HFFc6 (cell line): ENCODE data around the gene GPC6. TPM values are rescaled to one million over a fixed set of nuclear protein-coding genes. Genes with fewer than 3 reads are reported as not detected.
A peak's percentile ranks its signal among the peaks of the same experiment; 100 is the strongest.

Experiments used
- DNase-seq: peaks from one replicate; pipeline ENCODE4 v3.0.0-alpha.2; 2018
- H3K27ac Mint-ChIP-seq: 2 replicates; pipeline ENCODE4 v1.8.0; 2020; ENCODE audit warnings: mild to moderate bottlenecking, mixed read lengths
- H3K27me3 Mint-ChIP-seq: 2 replicates; pipeline ENCODE4 v1.8.0; 2021; ENCODE audit warnings: mild to moderate bottlenecking, moderate library complexity, mixed read lengths; ENCODE audit not compliant: insufficient read depth
- H3K36me3 Mint-ChIP-seq: 2 replicates; pipeline ENCODE4 v1.8.0; 2021; ENCODE audit warnings: low read depth, mixed read lengths
- H3K4me1 Mint-ChIP-seq: 2 replicates; pipeline ENCODE4 v1.8.0; 2020; ENCODE audit warnings: low read depth, mixed read lengths
- H3K4me3 Mint-ChIP-seq: 2 replicates; pipeline ENCODE4 v1.8.0; 2020; ENCODE audit warnings: mild to moderate bottlenecking, moderate library complexity, mixed read lengths
- H3K9me3 Mint-ChIP-seq: 2 replicates; pipeline ENCODE4 v1.8.0; 2020; ENCODE audit warnings: mild to moderate bottlenecking, mixed read lengths
- total RNA-seq, 6 experiments: library from RNA; stranded (reverse); fragmentation: NEBNext Ultra II Directional; extraction: Animal tissue kit (Norgen Biotek cat#: 25700); gene quantifications; 2 replicates in 1 of 6; 3 replicates in 5 of 6; pipeline ENCODE4 v1.2.3, GENCODE V29; 2021
- TF ChIP-seq, protein P1 (sequence below): fragments of 200-600 bp; sonication (generic); IDR thresholded peaks from 2 replicates; pipeline ENCODE4 v1.5.0; 2021; ENCODE audit warnings: antibody characterized with exemption, mild to moderate bottlenecking

GPC6 gene
- total RNA-seq, 6 experiments from 2014 or later, result 3.0 to 5.3 (median 4.4) TPM

DNA sequence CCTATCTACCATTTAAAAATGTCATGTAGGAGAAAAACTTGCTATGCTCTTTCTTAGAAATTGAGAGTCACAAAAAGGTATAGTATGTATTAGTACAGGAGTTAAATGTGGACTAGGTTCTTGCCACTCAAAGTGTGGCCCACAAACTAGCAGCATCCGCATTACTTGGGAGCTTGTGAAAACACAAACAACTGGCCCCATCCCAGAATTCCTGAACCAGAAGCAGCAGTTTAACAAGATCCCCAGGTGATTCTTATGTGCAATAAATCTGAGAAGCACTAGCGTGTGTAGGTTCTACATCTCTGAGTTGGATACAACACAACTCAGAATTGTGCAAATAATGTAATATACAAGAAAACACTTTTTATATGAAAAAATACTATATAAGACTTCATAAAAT lies 927.0 kb downstream of the GPC6 start:
- no peaks in the 10 kb centered on the region for H3K36me3 Mint-ChIP-seq
- DNase-seq, result no peak
- no peak overlapping the region for H3K27ac Mint-ChIP-seq

DNA sequence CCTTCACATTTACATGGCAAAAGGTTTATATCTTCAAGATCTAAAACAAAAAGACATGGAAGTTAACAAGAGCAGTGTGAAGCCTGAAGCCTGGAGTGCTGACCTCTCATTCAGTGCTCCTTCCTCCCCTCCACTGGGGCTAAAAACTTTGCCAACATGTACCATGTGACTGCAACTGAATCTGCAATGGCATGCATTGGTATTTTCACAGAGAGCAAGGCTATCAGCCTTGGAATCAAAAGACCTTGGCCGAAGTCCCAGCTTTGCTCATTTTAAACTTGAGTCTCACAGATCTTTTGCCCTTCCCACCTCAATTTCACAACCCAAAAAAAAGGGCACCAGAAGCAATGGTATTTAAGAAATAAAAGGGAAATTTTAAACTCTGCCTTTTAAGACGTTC lies 927.8 kb downstream of the GPC6 start:
- H3K27ac Mint-ChIP-seq, result no peak overlapping the region
- H3K9me3 Mint-ChIP-seq, result no peaks in the 10 kb centered on the region
- no peaks in the 10 kb centered on the region for H3K36me3 Mint-ChIP-seq
- H3K4me3 Mint-ChIP-seq, result no peak overlapping the region
- H3K4me1 Mint-ChIP-seq, result peaks cover 11% of the 10 kb centered on the region
- H3K27me3 Mint-ChIP-seq, result peaks cover 3% of the 10 kb centered on the region
- TF ChIP-seq, protein P1, sequence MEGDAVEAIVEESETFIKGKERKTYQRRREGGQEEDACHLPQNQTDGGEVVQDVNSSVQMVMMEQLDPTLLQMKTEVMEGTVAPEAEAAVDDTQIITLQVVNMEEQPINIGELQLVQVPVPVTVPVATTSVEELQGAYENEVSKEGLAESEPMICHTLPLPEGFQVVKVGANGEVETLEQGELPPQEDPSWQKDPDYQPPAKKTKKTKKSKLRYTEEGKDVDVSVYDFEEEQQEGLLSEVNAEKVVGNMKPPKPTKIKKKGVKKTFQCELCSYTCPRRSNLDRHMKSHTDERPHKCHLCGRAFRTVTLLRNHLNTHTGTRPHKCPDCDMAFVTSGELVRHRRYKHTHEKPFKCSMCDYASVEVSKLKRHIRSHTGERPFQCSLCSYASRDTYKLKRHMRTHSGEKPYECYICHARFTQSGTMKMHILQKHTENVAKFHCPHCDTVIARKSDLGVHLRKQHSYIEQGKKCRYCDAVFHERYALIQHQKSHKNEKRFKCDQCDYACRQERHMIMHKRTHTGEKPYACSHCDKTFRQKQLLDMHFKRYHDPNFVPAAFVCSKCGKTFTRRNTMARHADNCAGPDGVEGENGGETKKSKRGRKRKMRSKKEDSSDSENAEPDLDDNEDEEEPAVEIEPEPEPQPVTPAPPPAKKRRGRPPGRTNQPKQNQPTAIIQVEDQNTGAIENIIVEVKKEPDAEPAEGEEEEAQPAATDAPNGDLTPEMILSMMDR, result no peak
- DNase-seq, result peak; percentile 52

More for the DNA sequence above, 927.0 kb downstream of the GPC6 start:
- Mint-ChIP-seq H3K4me1 (peaks cover 11% of the 10 kb centered on the region), H3K4me3 (no peak overlapping the region), H3K9me3 (no peaks in the 10 kb centered on the region), H3K27me3 (peaks cover 3% of the 10 kb centered on the region)
- TF ChIP-seq, protein P1, result no peak

GRCh38 chr13:94157705-94158218 lies 931.2 kb downstream of the GPC6 start:
- H3K36me3 Mint-ChIP-seq, result peaks cover 4% of the 10 kb centered on the region; the same call in 1 of the 2 replicates
- DNase-seq, result no peak
- no peak overlapping the region for H3K4me3 Mint-ChIP-seq
- peaks cover 11% of the 10 kb centered on the region for H3K4me1 Mint-ChIP-seq
- peaks cover 3% of the 10 kb centered on the region for H3K27me3 Mint-ChIP-seq
- H3K9me3 Mint-ChIP-seq, result no peaks in the 10 kb centered on the region
- TF ChIP-seq, protein P1, result no peak
- H3K27ac Mint-ChIP-seq, result no peak overlapping the region

DNA sequence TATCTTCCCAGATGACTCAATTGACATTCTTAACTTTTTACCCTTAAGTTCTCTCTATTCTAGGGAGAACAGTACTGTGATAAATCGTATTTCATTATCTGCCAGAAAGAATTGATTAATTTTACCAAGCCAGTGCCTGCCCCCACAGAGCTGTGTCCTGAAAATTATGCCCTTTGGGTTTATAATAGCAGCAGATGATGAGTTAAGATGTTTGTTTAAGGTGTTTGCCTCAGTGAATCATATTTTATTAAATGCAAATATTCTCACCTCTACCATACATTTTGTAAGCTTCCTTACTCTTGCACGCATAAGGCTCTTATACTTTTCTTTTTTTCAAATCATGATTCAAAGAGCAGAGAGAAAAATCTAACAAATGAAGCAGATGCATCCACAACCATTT lies 934.3 kb downstream of the GPC6 start:
- Mint-ChIP-seq H3K4me3 (no peak overlapping the region), H3K36me3 (peaks cover 4% of the 10 kb centered on the region; the same call in 1 of the 2 replicates), H3K9me3 (no peaks in the 10 kb centered on the region), H3K27me3 (no peaks in the 10 kb centered on the region; the same call in 1 of the 2 replicates), H3K4me1 (no peaks in the 10 kb centered on the region), H3K27ac (no peak overlapping the region)
- TF ChIP-seq, protein P1, result no peak
- no peak for DNase-seq

- Mint-ChIP-seq H3K9me3 (no peaks in the 10 kb centered on the region), H3K4me3 (no peak overlapping the region)
Observed at GRCh38 chr13:94162289-94162688, 935.7 kb downstream of the GPC6 start.

More at GRCh38 chr13:94162289-94162688, 935.7 kb downstream of the GPC6 start:
- Mint-ChIP-seq H3K27me3 (no peaks in the 10 kb centered on the region; the same call in 1 of the 2 replicates), H3K36me3 (peaks cover 4% of the 10 kb centered on the region; the same call in 1 of the 2 replicates), H3K4me1 (no peaks in the 10 kb centered on the region), H3K27ac (no peak overlapping the region)
- TF ChIP-seq, protein P1, result no peak
- no peak for DNase-seq
